A549 (cell line): ENCODE results near the gene CAB39. TPM values are rescaled to one million over a fixed set of nuclear protein-coding genes. Genes with fewer than 3 reads are reported as not detected.

ENCODE experiments used
- ATAC-seq, 2 experiments: fragments of 200-7000 bp in 1 of 2; fragments of >200 bp in 1 of 2; cut with Nextera tagmentation in 1 of 2; cut with Tn5 transposase in 1 of 2; 3 replicates each; pipeline versions ENCODE4 v1.8.0 to v1.9.1; 2018 to 2020; ENCODE audit warnings: mild to moderate bottlenecking in 1 of 2, moderate library complexity in 1 of 2
- CTCF ChIA-PET: fragments of 300-600 bp; sonication (Branson Sonifier 250); formaldehyde crosslinking; extraction: SDS; loops from one replicate; lab custom pipeline; 2021; ENCODE audit warnings: antibody characterized with exemption, inconsistent platforms; lab: Yijun Ruan, JAX
- POLR2A ChIA-PET: fragments of 350-600 bp; formaldehyde crosslinking; extraction: SDS; loops from one replicate; lab custom pipeline; 2021; ENCODE audit warnings: antibody characterized with exemption, inconsistent platforms; lab: Yijun Ruan, JAX
- DNase-seq, 2 experiments: peaks; one replicate each; pipeline versions ENCODE4 v3.0.0 to v3.0.0-alpha.2; 2011 to 2016; ENCODE audit warnings: low read depth in 1 of 2, low spot score in 1 of 2
- FAIRE-seq: peaks from 2 replicates; lab custom pipeline; 2011; peaks lifted over from hg19 to GRCh38; lab: Jason Lieb, UNC
- H3K27ac ChIP-seq, 2 experiments: fragments of >200 bp; sonication (Bioruptor Twin); formaldehyde crosslinking; 3 replicates each; pipeline ENCODE4 v1.5.1; 2016 to 2017
- H3K4me1 ChIP-seq: fragments of >200 bp; sonication (Bioruptor Twin); formaldehyde crosslinking; 3 replicates; pipeline ENCODE4 v1.6.1; 2016
- H3K4me2 ChIP-seq: fragments of >200 bp; sonication (Bioruptor Twin); formaldehyde crosslinking; 3 replicates; pipeline ENCODE4 v1.6.1; 2016
- H3K4me3 ChIP-seq: fragments of >200 bp; sonication (Bioruptor Twin); formaldehyde crosslinking; 3 replicates; pipeline ENCODE4 v1.5.1; 2016
- H3K9me3 ChIP-seq: fragments of >200 bp; sonication (Bioruptor Twin); formaldehyde crosslinking; 3 replicates; pipeline ENCODE4 v1.6.1; 2016
- ATOH8 ChIP-seq: fragments of 250-450 bp; sonication (Bioruptor Pico); IDR thresholded peaks from 2 replicates; pipeline ENCODE4 v1.5.0; 2020; ENCODE audit warnings: low read depth, mild to moderate bottlenecking, moderate library complexity
- CBX8 ChIP-seq: fragments of 200-600 bp; sonication (generic); IDR thresholded peaks from 2 replicates; pipeline ENCODE4 v1.6.1; 2016
- EHMT2 ChIP-seq: fragments of 200-600 bp; sonication (generic); IDR thresholded peaks from 2 replicates; pipeline ENCODE4 v1.6.1; 2016; ENCODE audit warnings: antibody characterized with exemption, low read depth, mild to moderate bottlenecking, moderate library complexity
- EP300 ChIP-seq, 2 experiments: fragments of >200 bp; sonication (Bioruptor Twin); formaldehyde crosslinking; IDR thresholded peaks; 2 replicates in 1 of 2; 3 replicates in 1 of 2; pipeline ENCODE4 v1.6.1; 2016 to 2017
- ESRRA ChIP-seq: fragments of 150-350 bp; IDR thresholded peaks from 2 replicates; pipeline ENCODE4 v1.6.1; 2014; ENCODE audit warnings: mild to moderate bottlenecking, low read length, borderline replicate concordance
- FOXS1 ChIP-seq: fragments of 250-450 bp; sonication (Bioruptor Pico); IDR thresholded peaks from 2 replicates; pipeline ENCODE4 v1.5.0; 2020; ENCODE audit warnings: mild to moderate bottlenecking, moderate library complexity
- HES2 ChIP-seq: fragments of >200 bp; sonication (Bioruptor Twin); formaldehyde crosslinking; IDR thresholded peaks from 2 replicates; pipeline ENCODE4 v1.6.1; 2016
- HEYL ChIP-seq: fragments of 250-450 bp; sonication (Bioruptor Pico); IDR thresholded peaks from 2 replicates; pipeline ENCODE4 v1.8.0; 2021; ENCODE audit warnings: mild to moderate bottlenecking, moderate library complexity
- HMGXB4 ChIP-seq: fragments of 250-450 bp; sonication (Bioruptor Pico); IDR thresholded peaks from 2 replicates; pipeline ENCODE4 v1.5.0; 2021; ENCODE audit warnings: mild to moderate bottlenecking, moderate library complexity, borderline replicate concordance
- HOXA7 ChIP-seq: fragments of 250-450 bp; sonication (Bioruptor Pico); IDR thresholded peaks from 2 replicates; pipeline ENCODE4 v1.5.0; 2020; ENCODE audit warnings: mild to moderate bottlenecking, moderate library complexity
- HOXB13 ChIP-seq: fragments of 250-450 bp; sonication (Bioruptor Pico); IDR thresholded peaks from 2 replicates; pipeline ENCODE4 v1.5.0; 2020; ENCODE audit warnings: low read depth, mild to moderate bottlenecking, moderate library complexity
- HOXB5 ChIP-seq: fragments of 250-450 bp; sonication (Bioruptor Pico); IDR thresholded peaks from 2 replicates; pipeline ENCODE4 v1.5.0; 2020; ENCODE audit warnings: mild to moderate bottlenecking, moderate library complexity
- JUNB ChIP-seq: fragments of >200 bp; sonication (Bioruptor Twin); formaldehyde crosslinking; IDR thresholded peaks from 2 replicates; pipeline ENCODE4 v1.6.1; 2016
- KDM1A ChIP-seq: fragments of 200-600 bp; sonication (generic); IDR thresholded peaks from 2 replicates; pipeline ENCODE4 v1.6.1; 2016; ENCODE audit warnings: low read depth, mild to moderate bottlenecking
- NR3C1 ChIP-seq: fragments of >200 bp; sonication (Bioruptor Twin); formaldehyde crosslinking; IDR thresholded peaks from 3 replicates; pipeline ENCODE4 v1.6.1; 2017
- POLR2AphosphoS2 ChIP-seq: conservative IDR thresholded peaks from 2 replicates; pipeline ENCODE4 v1.6.1; 2012; ENCODE audit warnings: low read length, improper control_type of control experiment, inconsistent platforms
- RARB ChIP-seq: fragments of 250-450 bp; sonication (Bioruptor Pico); IDR thresholded peaks from 2 replicates; pipeline ENCODE4 v1.8.0; 2021; ENCODE audit warnings: mild to moderate bottlenecking, moderate library complexity
- REST ChIP-seq: fragments of 200-600 bp; sonication (generic); IDR thresholded peaks from 2 replicates; pipeline ENCODE4 v1.6.1; 2016; ENCODE audit warnings: antibody characterized with exemption, mild to moderate bottlenecking, moderate library complexity
- TP53 ChIP-seq: fragments of 250-450 bp; sonication (Bioruptor Pico); IDR thresholded peaks from 2 replicates; pipeline ENCODE4 v1.5.0; 2021; ENCODE audit warnings: mild to moderate bottlenecking, moderate library complexity
- USF2 ChIP-seq: fragments of 450-650 bp; IDR thresholded peaks from 2 replicates; pipeline ENCODE4 v1.6.1; 2014; ENCODE audit warnings: antibody characterized with exemption
- ZC3H11A ChIP-seq: fragments of 450-650 bp; IDR thresholded peaks from 2 replicates; pipeline ENCODE4 v1.6.1; 2014; ENCODE audit warnings: antibody characterized with exemption, mild to moderate bottlenecking
- WGBS: methylation state at CpG from one replicate; pipeline ENCODE4 v1.1.6; 2017; ENCODE audit errors: missing lambda C conversion rate; 5-methylcytosine and 5-hydroxymethylcytosine counted together
- polyA plus RNA-seq, 4 experiments: library from polyadenylated mRNA; depleted of rRNA in 3 of 4; stranded (reverse); fragments of >200 nt; fragmentation: RNase III in 1 of 4; extraction: RNeasy Plus Mini Kit Qiagen cat#74134 plus additional on column Dnase treatment in 1 of 4; gene quantifications; 2 replicates in 3 of 4; 3 replicates in 1 of 4; pipeline ENCODE4 v1.2.3, GENCODE V29; 2011 to 2017

CAB39 gene
- polyA plus RNA-seq, 2 of the 4 experiments (the other 2 are of a cell fraction) = 28.4 to 54.2 TPM

- H3K9me3 ChIP-seq = no peaks in the 10 kb centered on the region
- ChIA-PET CTCF (interaction anchor here (1.2 to 2.5 kb wide), 2 partner anchors 9 to 34 kb away, joined by 5 to 8 read pairs; no protein-coding TSS in a partner anchor), POLR2A (no interaction called here)
- WGBS = 86% methylated on average over 1 of the region's 1 CpG
- FAIRE-seq (no peak), ATAC-seq (no peak), DNase-seq (no peak)
- H3K4me1 ChIP-seq = no peaks in the 10 kb centered on the region
- no peak overlapping the region for H3K4me2 ChIP-seq
- H3K4me3 ChIP-seq = no peak overlapping the region
- TF ChIP-seq JUNB (no peak), NR3C1 (no peak), ESRRA (no peak), EHMT2 (no peak), HOXB5 (CRISPR knock-in tag) (no peak), KDM1A (no peak), HES2 (no peak), EP300 (IDR thresholded peaks at IDR 0.05) (no peak)
- TF ChIP-seq, all 56 proteins: peak for 0
- H3K27ac ChIP-seq = no peak overlapping the region
These were observed 51.7 kb downstream of the CAB39 start for GRCh38 chr2:230764346-230764745.

GRCh38 chr2:230765611-230766300 lies 53.1 kb downstream of the CAB39 start:
- no peak for FAIRE-seq
- H3K27ac ChIP-seq = no peak overlapping the region

GRCh38 chr2:230767862-230768388 lies 55.3 kb downstream of the CAB39 start:
- ChIA-PET POLR2A (interaction anchor here (0.6 kb wide), 1 partner anchor 97 kb away, joined by 3 read pairs; the partner anchor contains the start of gene ITM2C), CTCF (interaction anchor here (2.1 kb wide), 1 partner anchor 31 kb away, joined by 6 read pairs; no protein-coding TSS in a partner anchor)
- no peaks in the 10 kb centered on the region for H3K4me1 ChIP-seq
- no peak overlapping the region for H3K4me3 ChIP-seq
- 83% methylated on average over 2 of the region's 2 CpGs for WGBS
- H3K4me2 ChIP-seq = no peak overlapping the region
- FAIRE-seq (no peak), ATAC-seq (no peak), DNase-seq (no peak)
- H3K9me3 ChIP-seq = no peaks in the 10 kb centered on the region
- H3K27ac ChIP-seq = no peak overlapping the region
- TF ChIP-seq RARB (CRISPR knock-in tag) (no peak), FOXS1 (no peak), JUNB (no peak), HEYL (CRISPR knock-in tag) (no peak), ZC3H11A (no peak), POLR2AphosphoS2 (no peak), USF2 (no peak), CBX8 (no peak), TP53 (no peak), HOXA7 (CRISPR knock-in tag) (no peak), HOXB13 (CRISPR knock-in tag) (no peak), ATOH8 (CRISPR knock-in tag) (no peak), HMGXB4 (CRISPR knock-in tag) (no peak)

More at GRCh38 chr2:230765611-230766300, 53.1 kb downstream of the CAB39 start:
- CTCF ChIA-PET = interaction anchor here (2.1 kb wide), 1 partner anchor 33 kb away, joined by 6 read pairs; no protein-coding TSS in a partner anchor
- Histone ChIP-seq H3K4me3 (no peak overlapping the region), H3K9me3 (no peaks in the 10 kb centered on the region), H3K4me2 (no peak overlapping the region), H3K4me1 (no peaks in the 10 kb centered on the region)
- no peak for TF ChIP-seq REST
- 90% methylated on average over 4 of the region's 4 CpGs for WGBS
- DNase-seq (no peak), ATAC-seq (no peak)
- POLR2A ChIA-PET = no interaction called here
